Prostate gland (tissue), 2 donors: ENCODE data around the gene ADAM20.

Source experiments
- POLR2A ChIP-seq: fragments of 450-650 bp; IDR thresholded peaks from one replicate; pipeline ENCODE4 v1.6.1; 2016; ENCODE audit warnings: antibody characterized with exemption, mild to moderate bottlenecking
- POLR2AphosphoS5 ChIP-seq: sonication (generic); formaldehyde crosslinking; IDR thresholded peaks from one replicate; pipeline ENCODE4 v1.6.1; 2017; ENCODE audit warnings: antibody characterized with exemption
- TF ChIP-seq, protein P1 (sequence below), 4 experiments: fragments of 200-600 bp in 2 of 4; fragments of 450-650 bp in 2 of 4; sonication (generic) in 2 of 4; IDR thresholded peaks; 1 replicate in 3 of 4; 2 replicates in 1 of 4; pipeline ENCODE4 v1.5.1; 2016 to 2019; ENCODE audit warnings: antibody characterized with exemption in 4 of 4, mild to moderate bottlenecking in 2 of 4, moderate library complexity in 2 of 4

GRCh38 chr14:70527501-70528105 lies 7.2 kb downstream of the ADAM20 start:
- TF ChIP-seq POLR2A (no peak), POLR2AphosphoS5 (no peak)
- TF ChIP-seq, protein P1, sequence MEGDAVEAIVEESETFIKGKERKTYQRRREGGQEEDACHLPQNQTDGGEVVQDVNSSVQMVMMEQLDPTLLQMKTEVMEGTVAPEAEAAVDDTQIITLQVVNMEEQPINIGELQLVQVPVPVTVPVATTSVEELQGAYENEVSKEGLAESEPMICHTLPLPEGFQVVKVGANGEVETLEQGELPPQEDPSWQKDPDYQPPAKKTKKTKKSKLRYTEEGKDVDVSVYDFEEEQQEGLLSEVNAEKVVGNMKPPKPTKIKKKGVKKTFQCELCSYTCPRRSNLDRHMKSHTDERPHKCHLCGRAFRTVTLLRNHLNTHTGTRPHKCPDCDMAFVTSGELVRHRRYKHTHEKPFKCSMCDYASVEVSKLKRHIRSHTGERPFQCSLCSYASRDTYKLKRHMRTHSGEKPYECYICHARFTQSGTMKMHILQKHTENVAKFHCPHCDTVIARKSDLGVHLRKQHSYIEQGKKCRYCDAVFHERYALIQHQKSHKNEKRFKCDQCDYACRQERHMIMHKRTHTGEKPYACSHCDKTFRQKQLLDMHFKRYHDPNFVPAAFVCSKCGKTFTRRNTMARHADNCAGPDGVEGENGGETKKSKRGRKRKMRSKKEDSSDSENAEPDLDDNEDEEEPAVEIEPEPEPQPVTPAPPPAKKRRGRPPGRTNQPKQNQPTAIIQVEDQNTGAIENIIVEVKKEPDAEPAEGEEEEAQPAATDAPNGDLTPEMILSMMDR (IDR thresholded peaks at IDR 0.05): no peak
